GM06990 (cell line): ENCODE results near the gene SARDH.

Source experiments
- DNase-seq: peaks from one replicate; pipeline ENCODE4 v3.0.0-alpha.2; 2011; ENCODE audit not compliant: insufficient read length; ENCODE audit errors: extremely low read depth
- H3K27me3 ChIP-seq: replicated peaks from 2 replicates; pipeline ENCODE4 v1.6.0; 2011; ENCODE audit warnings: low read length; ENCODE audit not compliant: control insufficient read depth, insufficient read depth
- H3K36me3 ChIP-seq: 2 replicates; pipeline ENCODE4 v1.5.1; 2011; ENCODE audit warnings: low read length; ENCODE audit not compliant: control insufficient read depth, insufficient read depth
- H3K4me3 ChIP-seq: replicated peaks from 2 replicates; pipeline ENCODE4 v1.5.1; 2011; ENCODE audit warnings: low read depth, mild to moderate bottlenecking, control low read depth, low read length
- CTCF ChIP-seq: IDR thresholded peaks from 2 replicates; pipeline ENCODE4 v1.5.1; 2011; ENCODE audit warnings: low read length, control low read depth, mild to moderate bottlenecking, inconsistent platforms; ENCODE audit not compliant: insufficient read depth, poor library complexity, severe bottlenecking

Gene SARDH

GRCh38 chr9:133772581-133772980 lies 34.4 kb upstream of the SARDH start:
- peaks cover 62% of the 10 kb centered on the region for H3K36me3 ChIP-seq
- TF ChIP-seq CTCF = no peak

DNA sequence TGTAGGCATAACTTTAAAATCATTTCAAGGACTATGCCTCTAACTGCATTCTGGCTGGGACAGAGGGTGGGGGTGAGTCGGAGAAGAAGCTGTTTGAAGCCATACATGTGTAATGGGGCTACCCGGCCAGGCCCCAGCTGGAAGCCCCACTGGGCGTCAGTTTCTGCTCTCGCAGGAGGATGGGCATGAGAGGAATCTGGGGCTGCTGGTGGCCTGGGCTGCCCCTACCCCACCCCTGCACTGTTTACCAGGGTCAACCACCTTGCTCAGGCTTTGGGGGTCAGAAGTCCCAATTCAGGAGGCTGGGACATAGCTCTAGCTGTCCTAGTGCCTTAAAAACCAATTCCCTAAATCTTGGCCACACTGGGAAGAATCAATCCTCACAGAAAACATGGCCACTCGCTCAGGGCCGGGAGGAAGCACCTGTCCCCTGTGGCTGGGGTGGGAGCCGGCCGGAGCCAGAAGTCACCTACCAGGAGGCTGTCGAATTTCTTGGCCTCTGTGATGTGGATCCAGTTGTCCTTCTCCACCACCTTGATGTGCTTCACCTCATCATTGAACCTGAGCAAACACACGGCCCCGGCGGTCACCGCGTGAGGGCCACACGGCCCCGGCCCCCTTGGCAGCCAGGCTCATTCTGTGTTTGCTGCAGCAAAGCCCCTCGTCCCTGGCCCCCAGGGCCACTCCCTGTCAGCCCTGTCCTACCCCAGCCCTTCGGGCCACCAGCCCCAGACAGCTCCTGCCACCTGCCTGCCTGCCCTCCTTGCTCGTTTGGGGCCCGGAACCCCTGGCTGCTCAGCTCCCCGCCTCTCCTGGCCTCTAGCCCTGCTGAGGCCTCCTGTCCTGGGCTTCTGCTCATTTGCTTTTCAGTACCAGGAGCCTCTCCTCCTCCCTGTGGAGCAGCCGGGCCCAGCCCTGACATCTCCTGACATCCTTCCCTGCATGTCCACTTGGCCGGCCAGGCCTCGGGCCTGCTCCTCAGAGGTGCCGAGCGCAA lies 33.6 kb upstream of the SARDH start:
- no peaks in the 10 kb centered on the region for H3K27me3 ChIP-seq
- H3K36me3 ChIP-seq = peaks cover 57% of the 10 kb centered on the region
- no peak for DNase-seq
- TF ChIP-seq CTCF = no peak
- no peak overlapping the region for H3K4me3 ChIP-seq

More at GRCh38 chr9:133772581-133772980, 34.4 kb upstream of the SARDH start:
- Histone ChIP-seq H3K4me3 (no peak overlapping the region), H3K27me3 (no peaks in the 10 kb centered on the region)
- DNase-seq = no peak

- TF ChIP-seq CTCF = no peak
- no peak overlapping the region for H3K4me3 ChIP-seq
- peaks cover 46% of the 10 kb centered on the region for H3K36me3 ChIP-seq
- DNase-seq = no peak
- no peaks in the 10 kb centered on the region for H3K27me3 ChIP-seq
Observed at GRCh38 chr9:133770076-133770777, 32.1 kb upstream of the SARDH start.

GRCh38 chr9:133769511-133770075 lies 31.4 kb upstream of the SARDH start:
- Histone ChIP-seq H3K27me3 (no peaks in the 10 kb centered on the region), H3K36me3 (peaks cover 40% of the 10 kb centered on the region), H3K4me3 (no peak overlapping the region)
- no peak for DNase-seq
- TF ChIP-seq CTCF = no peak

DNA sequence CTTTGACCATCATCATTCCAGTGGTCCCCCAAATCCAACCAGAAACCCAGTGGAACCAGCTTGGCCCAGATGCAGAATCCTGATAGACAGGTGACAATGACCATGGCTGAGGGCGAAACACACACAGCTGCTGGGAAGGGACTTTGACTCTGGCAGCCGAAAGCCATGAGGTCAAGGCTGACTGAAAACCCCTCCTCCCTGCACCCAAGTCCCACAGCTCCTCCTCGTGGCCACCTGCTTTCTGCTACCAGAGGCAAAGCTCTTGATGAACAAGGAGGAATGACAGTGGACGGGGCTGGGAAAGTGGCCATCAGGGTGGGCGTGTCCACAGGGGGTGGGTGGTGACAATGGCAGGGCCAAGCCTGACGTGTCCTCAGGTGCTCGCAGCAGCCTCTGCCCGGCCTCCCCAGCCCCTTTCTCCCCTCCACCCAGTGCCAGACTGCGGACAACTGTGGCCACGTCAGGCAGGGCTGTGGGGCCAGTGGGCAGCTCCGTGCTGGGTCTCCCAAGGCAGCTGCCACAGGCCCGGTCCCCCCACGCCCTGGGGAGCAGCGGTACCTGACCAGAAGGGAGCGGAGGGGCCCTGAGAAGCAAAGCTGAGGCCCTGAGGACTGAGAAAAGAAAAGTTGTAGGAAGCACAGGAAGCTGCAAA lies 30.8 kb upstream of the SARDH start:
- DNase-seq = no peak
- no peak overlapping the region for H3K4me3 ChIP-seq
- no peaks in the 10 kb centered on the region for H3K27me3 ChIP-seq
- no peak for TF ChIP-seq CTCF
- peaks cover 35% of the 10 kb centered on the region for H3K36me3 ChIP-seq
